ES-I3 (cell line): ENCODE measurements around the gene SIK3.

ENCODE experiments used
- H3K36me3 ChIP-seq: 2 replicates; pipeline ENCODE4 v1.6.1; 2013; ENCODE audit warnings: mild to moderate bottlenecking, low read length, control low read depth, moderate library complexity; ENCODE audit not compliant: insufficient read depth
- H3K4me1 ChIP-seq: 2 replicates; pipeline ENCODE4 v1.6.1; 2013; ENCODE audit warnings: mild to moderate bottlenecking, control low read depth, low read length; ENCODE audit not compliant: insufficient read depth
- H3K9ac ChIP-seq: 2 replicates; pipeline ENCODE4 v1.6.1; 2013; ENCODE audit warnings: low read depth, mild to moderate bottlenecking, low read length, moderate library complexity
- H3K9me3 ChIP-seq: 2 replicates; pipeline ENCODE4 v1.6.1; 2013; ENCODE audit warnings: mild to moderate bottlenecking, low read length, moderate library complexity; ENCODE audit not compliant: control insufficient read depth, insufficient read depth

The SIK3 gene

GRCh38 chr11:116909245-116909644 is 189.0 kb downstream of the SIK3 start:
- no peak overlapping the region for H3K9ac ChIP-seq
- H3K9me3 ChIP-seq, result no peaks in the 10 kb centered on the region
- no peaks in the 10 kb centered on the region for H3K36me3 ChIP-seq
- H3K4me1 ChIP-seq, result no peaks in the 10 kb centered on the region

GRCh38 chr11:116906479-116906878 is 191.7 kb downstream of the SIK3 start:
- H3K36me3 ChIP-seq, result no peaks in the 10 kb centered on the region
- H3K4me1 ChIP-seq, result no peaks in the 10 kb centered on the region
- H3K9ac ChIP-seq, result no peak overlapping the region
- H3K9me3 ChIP-seq, result no peaks in the 10 kb centered on the region

GRCh38 chr11:116903090-116903489 is 195.1 kb downstream of the SIK3 start:
- no peaks in the 10 kb centered on the region for H3K4me1 ChIP-seq
- no peak overlapping the region for H3K9ac ChIP-seq
- H3K9me3 ChIP-seq, result no peaks in the 10 kb centered on the region
- no peaks in the 10 kb centered on the region; the same call in 1 of the 2 replicates for H3K36me3 ChIP-seq

- no peak overlapping the region for H3K9ac ChIP-seq
- no peaks in the 10 kb centered on the region; the same call in 1 of the 2 replicates for H3K36me3 ChIP-seq
- no peaks in the 10 kb centered on the region for H3K4me1 ChIP-seq
- no peaks in the 10 kb centered on the region for H3K9me3 ChIP-seq
Measured at GRCh38 chr11:116901964-116902688, 196.1 kb downstream of the SIK3 start.

GRCh38 chr11:116901211-116901610 is 197.0 kb downstream of the SIK3 start:
- Histone ChIP-seq H3K36me3 (no peaks in the 10 kb centered on the region; the same call in 1 of the 2 replicates), H3K9ac (no peak overlapping the region), H3K9me3 (no peaks in the 10 kb centered on the region), H3K4me1 (no peaks in the 10 kb centered on the region)

- H3K9me3 ChIP-seq, result no peaks in the 10 kb centered on the region
- H3K4me1 ChIP-seq, result no peaks in the 10 kb centered on the region
- peaks cover 5% of the 10 kb centered on the region for H3K36me3 ChIP-seq
- no peak overlapping the region for H3K9ac ChIP-seq
Measured at GRCh38 chr11:116896211-116896610, 202.0 kb downstream of the SIK3 start.

- no peaks in the 10 kb centered on the region for H3K9me3 ChIP-seq
- H3K9ac ChIP-seq, result no peak overlapping the region
- no peaks in the 10 kb centered on the region for H3K4me1 ChIP-seq
- peaks cover 5% of the 10 kb centered on the region for H3K36me3 ChIP-seq
Measured at GRCh38 chr11:116895048-116895757, 203.0 kb downstream of the SIK3 start.

- Histone ChIP-seq H3K36me3 (peaks cover 5% of the 10 kb centered on the region), H3K9me3 (no peaks in the 10 kb centered on the region), H3K9ac (no peak overlapping the region), H3K4me1 (no peaks in the 10 kb centered on the region)
Measured at GRCh38 chr11:116893906-116894305, 204.3 kb downstream of the SIK3 start.

GRCh38 chr11:116893437-116893836 is 204.8 kb downstream of the SIK3 start:
- H3K9ac ChIP-seq, result no peak overlapping the region
- peaks cover 5% of the 10 kb centered on the region for H3K36me3 ChIP-seq
- H3K9me3 ChIP-seq, result no peaks in the 10 kb centered on the region
- H3K4me1 ChIP-seq, result no peaks in the 10 kb centered on the region

GRCh38 chr11:116892374-116892773 is 205.9 kb downstream of the SIK3 start:
- no peaks in the 10 kb centered on the region for H3K4me1 ChIP-seq
- peaks cover 5% of the 10 kb centered on the region for H3K36me3 ChIP-seq

GRCh38 chr11:116891746-116892145 is 206.5 kb downstream of the SIK3 start:
- no peak overlapping the region for H3K9ac ChIP-seq
- H3K4me1 ChIP-seq, result no peaks in the 10 kb centered on the region
- no peaks in the 10 kb centered on the region for H3K9me3 ChIP-seq
- H3K36me3 ChIP-seq, result peaks cover 5% of the 10 kb centered on the region

More at GRCh38 chr11:116892374-116892773, 205.9 kb downstream of the SIK3 start:
- H3K9ac ChIP-seq, result no peak overlapping the region
- no peaks in the 10 kb centered on the region for H3K9me3 ChIP-seq

GRCh38 chr11:116890607-116891006 is 207.6 kb downstream of the SIK3 start:
- no peak overlapping the region for H3K9ac ChIP-seq
- H3K9me3 ChIP-seq, result no peaks in the 10 kb centered on the region
- no peaks in the 10 kb centered on the region for H3K4me1 ChIP-seq
- peaks cover 5% of the 10 kb centered on the region for H3K36me3 ChIP-seq

GRCh38 chr11:116890193-116890592 is 208.0 kb downstream of the SIK3 start:
- Histone ChIP-seq H3K4me1 (no peaks in the 10 kb centered on the region), H3K36me3 (peaks cover 5% of the 10 kb centered on the region), H3K9me3 (no peaks in the 10 kb centered on the region), H3K9ac (no peak overlapping the region)

GRCh38 chr11:116888884-116889549 is 209.2 kb downstream of the SIK3 start:
- no peaks in the 10 kb centered on the region for H3K9me3 ChIP-seq
- no peaks in the 10 kb centered on the region; the same call in 1 of the 2 replicates for H3K36me3 ChIP-seq
- no peaks in the 10 kb centered on the region for H3K4me1 ChIP-seq
- no peak overlapping the region for H3K9ac ChIP-seq
